ENCODE results near the gene BNIP3. TPM values are rescaled to one million over a fixed set of nuclear protein-coding genes. Genes with fewer than 3 reads are reported as not detected.
"Not testable (repeated sequence)": the region's sequence is repeated elsewhere in the genome, so short reads cannot be mapped to it uniquely, and the experiment has no call there.

The BNIP3 gene
- total RNA-seq, 2 donors from 2014 or later = 147 to 158 TPM

DNA sequence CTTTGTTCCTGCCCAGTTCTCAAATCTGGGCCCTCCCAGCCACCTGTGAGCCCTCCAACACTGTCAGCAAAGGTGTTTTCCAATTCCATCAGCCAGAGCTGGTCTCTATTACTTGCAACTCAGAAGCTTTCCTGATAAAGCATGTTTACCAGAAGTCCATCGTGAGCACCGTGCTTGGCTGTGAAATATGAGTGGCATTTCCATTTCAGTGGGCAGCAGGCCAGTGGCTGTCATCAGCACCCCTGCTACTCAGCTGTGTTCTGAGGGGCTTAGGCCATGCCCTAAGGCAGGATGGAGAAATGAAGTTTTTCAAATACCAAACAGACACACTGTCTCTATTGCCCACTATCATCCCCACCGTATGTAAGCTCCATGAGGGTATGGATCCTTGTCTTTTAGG lies 12.7 kb upstream of the BNIP3 start:
- peaks cover 58% of the 10 kb centered on the region for H3K4me1 ChIP-seq
- H3K36me3 ChIP-seq (replicated peaks in 1 of 2; ENCODE audit: insufficient read depth in 1 of 2, low read depth in 2 of 2) = no peaks in the 10 kb centered on the region
- peak in 2 of 4 donors; percentile 45 to 52 for DNase-seq
- no peaks in the 10 kb centered on the region for H3K9me3 ChIP-seq
- TF ChIP-seq POLR2A (IDR thresholded peaks at IDR 0.05) = no peak
- TF ChIP-seq, protein P1, sequence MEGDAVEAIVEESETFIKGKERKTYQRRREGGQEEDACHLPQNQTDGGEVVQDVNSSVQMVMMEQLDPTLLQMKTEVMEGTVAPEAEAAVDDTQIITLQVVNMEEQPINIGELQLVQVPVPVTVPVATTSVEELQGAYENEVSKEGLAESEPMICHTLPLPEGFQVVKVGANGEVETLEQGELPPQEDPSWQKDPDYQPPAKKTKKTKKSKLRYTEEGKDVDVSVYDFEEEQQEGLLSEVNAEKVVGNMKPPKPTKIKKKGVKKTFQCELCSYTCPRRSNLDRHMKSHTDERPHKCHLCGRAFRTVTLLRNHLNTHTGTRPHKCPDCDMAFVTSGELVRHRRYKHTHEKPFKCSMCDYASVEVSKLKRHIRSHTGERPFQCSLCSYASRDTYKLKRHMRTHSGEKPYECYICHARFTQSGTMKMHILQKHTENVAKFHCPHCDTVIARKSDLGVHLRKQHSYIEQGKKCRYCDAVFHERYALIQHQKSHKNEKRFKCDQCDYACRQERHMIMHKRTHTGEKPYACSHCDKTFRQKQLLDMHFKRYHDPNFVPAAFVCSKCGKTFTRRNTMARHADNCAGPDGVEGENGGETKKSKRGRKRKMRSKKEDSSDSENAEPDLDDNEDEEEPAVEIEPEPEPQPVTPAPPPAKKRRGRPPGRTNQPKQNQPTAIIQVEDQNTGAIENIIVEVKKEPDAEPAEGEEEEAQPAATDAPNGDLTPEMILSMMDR (IDR thresholded peaks at IDR 0.05) = no peak
- WGBS, 2 donors = 26 to 52% methylated on average over 3 of the region's 3 CpGs
- H3K4me3 ChIP-seq = no peak overlapping the region
- peak overlapping the region; percentile 34 to 78 (median 63) for H3K27ac ChIP-seq
- ATAC-seq = no peak
- H3K27me3 ChIP-seq = no peaks in the 10 kb centered on the region
- intact Hi-C loops (cut with DNase I) = no loop called here

DNA sequence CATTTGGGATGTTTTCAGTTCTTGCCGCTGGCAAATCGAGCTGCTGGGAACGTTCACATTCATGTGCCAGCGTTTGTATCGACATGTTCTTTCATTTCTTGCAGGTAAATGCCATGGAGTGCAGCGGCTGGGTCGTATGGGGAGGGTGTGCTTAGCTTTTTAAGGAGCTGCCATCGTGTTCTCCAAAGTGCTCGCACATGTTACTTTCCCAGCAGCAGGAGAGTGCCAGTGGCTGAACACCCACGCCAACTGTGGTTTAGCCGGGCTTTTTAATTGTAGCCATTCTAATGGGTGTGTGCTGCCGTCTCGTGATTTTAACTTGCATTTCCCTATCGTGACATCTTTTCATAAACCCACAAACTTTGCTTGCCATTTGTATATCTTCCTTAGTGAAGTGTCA lies 11.6 kb upstream of the BNIP3 start:
- Histone ChIP-seq H3K36me3 (replicated peaks in 1 of 2; ENCODE audit: insufficient read depth in 1 of 2, low read depth in 2 of 2) (no peaks in the 10 kb centered on the region), H3K27me3 (no peaks in the 10 kb centered on the region), H3K9me3 (no peaks in the 10 kb centered on the region), H3K27ac (peak overlapping the region; percentile 34 to 78 (median 63)), H3K4me1 (peaks cover 47% of the 10 kb centered on the region), H3K4me3 (no peak overlapping the region)
- WGBS, 2 donors = 31 to 35% methylated on average over 14 of the region's 14 CpGs
- ATAC-seq (peak; percentile 39), DNase-seq (peak; percentile 61 to 79 (median 68))
- no peak for TF ChIP-seq POLR2A (IDR thresholded peaks at IDR 0.05)
- TF ChIP-seq, protein P1 (IDR thresholded peaks at IDR 0.05) = no peak
- intact Hi-C loops (cut with DNase I) = no loop called here

DNA sequence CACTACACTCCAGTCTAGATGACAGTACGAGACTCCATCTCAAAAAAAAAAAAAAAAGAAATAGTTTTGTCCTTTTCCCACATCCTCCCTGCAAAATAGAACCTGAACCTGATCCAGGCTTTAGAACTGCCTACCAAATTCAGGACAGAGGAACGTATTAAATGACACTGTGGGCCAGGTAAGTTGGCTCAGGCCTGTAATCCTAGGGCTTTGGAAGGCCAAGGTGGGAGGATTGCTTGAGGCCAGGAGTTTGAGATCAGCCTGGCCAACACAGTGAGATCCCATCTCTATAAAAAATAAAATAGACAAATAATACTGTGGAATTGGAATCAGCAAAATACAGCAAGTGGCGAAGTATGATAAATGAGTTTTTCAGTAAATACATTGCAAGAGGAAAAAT lies 10.0 kb upstream of the BNIP3 start:
- H3K4me3 ChIP-seq = no peak overlapping the region
- peaks cover 33% of the 10 kb centered on the region for H3K4me1 ChIP-seq
- WGBS, 2 donors = 86 to 88% methylated on average over 3 of the region's 3 CpGs
- DNase-seq = no peak
- H3K9me3 ChIP-seq = no peaks in the 10 kb centered on the region
- intact Hi-C loops (cut with DNase I) = no loop called here
- H3K27me3 ChIP-seq = no peaks in the 10 kb centered on the region
- no peak overlapping the region for H3K27ac ChIP-seq
- no peak for ATAC-seq
- no peaks in the 10 kb centered on the region for H3K36me3 ChIP-seq (replicated peaks in 1 of 2; ENCODE audit: insufficient read depth in 1 of 2, low read depth in 2 of 2)
- TF ChIP-seq POLR2A (IDR thresholded peaks at IDR 0.05) = no peak
- TF ChIP-seq, protein P1 (IDR thresholded peaks at IDR 0.05) = no peak

DNA sequence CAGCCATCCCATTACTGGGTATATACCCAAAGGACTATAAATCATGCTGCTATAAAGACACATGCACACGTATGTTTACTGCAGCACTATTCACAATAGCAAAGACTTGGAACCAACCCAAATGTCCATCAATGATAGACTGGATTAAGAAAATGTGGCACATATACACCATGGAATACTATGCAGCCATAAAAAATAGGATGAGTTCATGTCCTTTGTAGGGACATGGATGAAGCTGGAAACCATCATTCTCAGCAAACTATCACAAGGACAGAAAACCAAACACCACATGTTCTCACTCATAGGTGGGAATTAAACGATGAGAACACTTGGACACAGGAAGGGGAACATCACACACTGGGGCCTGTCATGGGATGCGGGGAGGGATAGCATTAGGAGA lies 6.1 kb upstream of the BNIP3 start:
- WGBS, 2 donors = 96 to 97% methylated on average over 2 to 3 of the region's 3 CpGs
- intact Hi-C loops (cut with DNase I); H3K36me3 ChIP-seq (replicated peaks in 1 of 2; ENCODE audit: insufficient read depth in 1 of 2, low read depth in 2 of 2); DNase-seq; H3K4me1 ChIP-seq; H3K9me3 ChIP-seq; H3K4me3 ChIP-seq; ATAC-seq; H3K27me3 ChIP-seq; H3K27ac ChIP-seq: not testable (repeated sequence)

DNA sequence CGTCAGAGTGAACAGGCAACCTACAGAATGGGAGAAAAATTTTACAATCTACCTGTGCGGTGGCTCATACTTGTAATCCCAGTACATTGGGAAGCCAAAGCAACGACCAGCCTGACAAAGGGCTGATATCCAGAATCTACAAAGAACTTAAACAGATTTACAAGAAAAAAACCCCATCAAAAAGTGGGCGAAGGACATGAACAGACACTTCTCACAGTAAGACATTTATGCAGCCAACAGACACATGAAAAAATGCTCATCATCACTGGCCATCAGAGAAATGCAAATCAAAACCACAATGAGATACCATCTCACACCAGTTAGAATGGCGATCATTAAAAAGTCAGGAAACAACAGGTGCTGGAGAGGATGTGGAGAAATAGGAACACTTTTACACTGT lies 5.6 kb upstream of the BNIP3 start:
- intact Hi-C loops (cut with DNase I); H3K4me1 ChIP-seq; H3K9me3 ChIP-seq; H3K4me3 ChIP-seq; ATAC-seq; H3K27me3 ChIP-seq; DNase-seq; H3K36me3 ChIP-seq (replicated peaks in 1 of 2; ENCODE audit: insufficient read depth in 1 of 2, low read depth in 2 of 2); H3K27ac ChIP-seq: not testable (repeated sequence)
- 98 to 100% methylated on average over 4 to 5 of the region's 5 CpGs for WGBS, 2 donors

DNA sequence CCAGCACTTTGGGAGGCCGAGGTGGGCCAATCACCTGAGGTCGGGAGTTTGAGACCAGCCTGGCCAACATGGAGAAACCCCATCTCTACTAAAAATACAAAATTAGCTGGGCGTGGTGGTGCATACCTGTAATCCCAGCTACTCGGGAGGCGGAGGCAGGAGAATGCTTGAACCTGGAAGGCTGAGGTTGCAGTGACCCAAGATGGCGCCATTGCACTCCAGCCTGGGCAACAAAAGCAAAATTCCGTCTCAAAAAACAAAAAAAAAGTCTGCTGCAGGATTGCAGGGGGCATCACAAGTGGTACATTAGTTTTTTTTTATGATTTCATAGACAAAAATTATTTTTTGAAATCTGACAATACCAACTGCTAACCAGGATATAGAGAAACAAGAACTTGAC lies 5.1 kb upstream of the BNIP3 start:
- H3K4me3 ChIP-seq; ATAC-seq; H3K4me1 ChIP-seq; H3K27ac ChIP-seq; DNase-seq; H3K27me3 ChIP-seq; H3K36me3 ChIP-seq (replicated peaks in 1 of 2; ENCODE audit: insufficient read depth in 1 of 2, low read depth in 2 of 2); intact Hi-C loops (cut with DNase I); H3K9me3 ChIP-seq: not testable (repeated sequence)
- 86 to 95% methylated on average over 7 of the region's 7 CpGs for WGBS, 2 donors

Data from body of pancreas (tissue), 4 donors.